HCT116 (cell line): ENCODE data around the gene TEKTIP1.

Experiments
- TF ChIP-seq, protein P1 (sequence below): IDR thresholded peaks from 2 replicates; pipeline ENCODE4 v1.6.1; 2012
- TF ChIP-seq, protein P2 (sequence below): IDR thresholded peaks from 2 replicates; pipeline ENCODE4 v1.6.1; 2011; ENCODE audit warnings: mild to moderate bottlenecking, low read length, moderate library complexity; ENCODE audit not compliant: insufficient replicate concordance; ENCODE audit errors: extremely low read depth

DNA sequence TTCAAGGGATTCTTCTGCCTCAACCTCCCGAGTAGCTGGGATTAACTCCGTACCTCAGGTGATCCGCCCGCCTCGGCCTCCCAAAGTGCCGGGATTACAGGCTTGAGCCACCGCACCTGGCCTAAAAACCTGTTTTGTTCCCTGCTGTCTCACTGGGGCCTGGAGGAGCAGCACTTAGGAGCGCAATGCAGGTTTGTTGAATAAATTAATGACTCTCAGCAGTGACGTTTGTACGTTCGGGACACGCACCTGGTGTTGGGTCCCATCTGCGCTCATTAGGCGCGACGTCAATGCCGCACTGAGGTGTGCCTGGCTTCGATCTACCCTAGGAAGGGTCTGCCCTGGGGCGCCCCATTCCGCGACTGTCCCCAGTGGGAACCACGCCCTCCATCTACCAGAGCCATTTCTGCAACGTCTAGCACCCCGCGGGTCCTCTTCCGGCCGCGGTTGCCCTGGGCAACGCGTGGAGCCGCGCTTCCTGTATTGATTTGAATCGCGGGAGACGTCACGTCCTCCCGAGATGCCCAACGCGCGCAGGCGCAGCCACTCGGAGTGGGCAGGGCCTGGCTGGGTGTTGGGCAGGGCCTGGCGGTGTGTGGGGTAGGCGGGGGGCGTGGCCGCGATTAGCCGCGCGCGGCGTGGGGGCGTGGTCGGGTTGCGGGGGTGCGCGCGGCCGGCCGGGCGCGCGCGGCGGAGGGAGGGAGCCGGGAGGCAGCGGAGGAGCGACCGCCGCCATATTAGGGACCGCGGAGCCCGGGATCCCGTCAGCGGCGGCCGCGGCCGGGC lies 33.2 kb upstream of the TEKTIP1 start, which contains the start of gene FZR1:
- TF ChIP-seq, protein P1, sequence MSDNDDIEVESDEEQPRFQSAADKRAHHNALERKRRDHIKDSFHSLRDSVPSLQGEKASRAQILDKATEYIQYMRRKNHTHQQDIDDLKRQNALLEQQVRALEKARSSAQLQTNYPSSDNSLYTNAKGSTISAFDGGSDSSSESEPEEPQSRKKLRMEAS: peak; percentile 62
- TF ChIP-seq, protein P2, sequence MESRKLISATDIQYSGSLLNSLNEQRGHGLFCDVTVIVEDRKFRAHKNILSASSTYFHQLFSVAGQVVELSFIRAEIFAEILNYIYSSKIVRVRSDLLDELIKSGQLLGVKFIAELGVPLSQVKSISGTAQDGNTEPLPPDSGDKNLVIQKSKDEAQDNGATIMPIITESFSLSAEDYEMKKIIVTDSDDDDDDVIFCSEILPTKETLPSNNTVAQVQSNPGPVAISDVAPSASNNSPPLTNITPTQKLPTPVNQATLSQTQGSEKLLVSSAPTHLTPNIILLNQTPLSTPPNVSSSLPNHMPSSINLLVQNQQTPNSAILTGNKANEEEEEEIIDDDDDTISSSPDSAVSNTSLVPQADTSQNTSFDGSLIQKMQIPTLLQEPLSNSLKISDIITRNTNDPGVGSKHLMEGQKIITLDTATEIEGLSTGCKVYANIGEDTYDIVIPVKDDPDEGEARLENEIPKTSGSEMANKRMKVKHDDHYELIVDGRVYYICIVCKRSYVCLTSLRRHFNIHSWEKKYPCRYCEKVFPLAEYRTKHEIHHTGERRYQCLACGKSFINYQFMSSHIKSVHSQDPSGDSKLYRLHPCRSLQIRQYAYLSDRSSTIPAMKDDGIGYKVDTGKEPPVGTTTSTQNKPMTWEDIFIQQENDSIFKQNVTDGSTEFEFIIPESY: no peak
